Measurements from ENCODE around the gene ADAMTS8. TPM values are rescaled to one million over a fixed set of nuclear protein-coding genes. Genes with fewer than 3 reads are reported as not detected.

ADAMTS8 gene
- polyA plus RNA-seq, 1 experiment: 17.6 TPM

DNA sequence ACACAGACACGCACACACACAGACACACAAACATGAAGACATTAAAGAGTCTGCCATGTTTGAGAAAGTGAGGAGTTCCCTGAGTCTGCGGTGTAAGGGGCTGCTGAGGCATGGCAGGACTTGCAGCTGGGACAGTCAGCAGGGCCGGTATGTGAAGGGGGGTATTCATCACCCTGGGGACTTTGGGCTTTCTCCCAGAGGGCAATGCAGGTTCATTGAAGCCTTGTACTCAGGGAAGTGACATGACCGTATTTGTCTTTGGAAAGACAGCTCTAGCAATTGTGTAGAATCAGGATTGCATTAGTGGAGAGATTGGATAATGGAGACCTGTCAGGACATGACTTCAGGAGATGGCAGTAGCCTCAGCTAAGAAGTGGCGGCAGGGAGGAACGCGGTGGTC lies 9.4 kb upstream of the ADAMTS8 start:
- Histone ChIP-seq H3K27ac (ENCODE audit: low read depth, low read length) (no peak overlapping the region), H3K27me3 (ENCODE audit: control insufficient read depth, insufficient read depth, low read length) (no peaks in the 10 kb centered on the region), H3K4me3 (ENCODE audit: low read depth, low read length) (no peak overlapping the region), H3K9me3 (ENCODE audit: control insufficient read depth, insufficient read depth, low read length) (peaks cover 11% of the 10 kb centered on the region; the same call in 1 of the 2 replicates)
- TF ChIP-seq, protein P1, sequence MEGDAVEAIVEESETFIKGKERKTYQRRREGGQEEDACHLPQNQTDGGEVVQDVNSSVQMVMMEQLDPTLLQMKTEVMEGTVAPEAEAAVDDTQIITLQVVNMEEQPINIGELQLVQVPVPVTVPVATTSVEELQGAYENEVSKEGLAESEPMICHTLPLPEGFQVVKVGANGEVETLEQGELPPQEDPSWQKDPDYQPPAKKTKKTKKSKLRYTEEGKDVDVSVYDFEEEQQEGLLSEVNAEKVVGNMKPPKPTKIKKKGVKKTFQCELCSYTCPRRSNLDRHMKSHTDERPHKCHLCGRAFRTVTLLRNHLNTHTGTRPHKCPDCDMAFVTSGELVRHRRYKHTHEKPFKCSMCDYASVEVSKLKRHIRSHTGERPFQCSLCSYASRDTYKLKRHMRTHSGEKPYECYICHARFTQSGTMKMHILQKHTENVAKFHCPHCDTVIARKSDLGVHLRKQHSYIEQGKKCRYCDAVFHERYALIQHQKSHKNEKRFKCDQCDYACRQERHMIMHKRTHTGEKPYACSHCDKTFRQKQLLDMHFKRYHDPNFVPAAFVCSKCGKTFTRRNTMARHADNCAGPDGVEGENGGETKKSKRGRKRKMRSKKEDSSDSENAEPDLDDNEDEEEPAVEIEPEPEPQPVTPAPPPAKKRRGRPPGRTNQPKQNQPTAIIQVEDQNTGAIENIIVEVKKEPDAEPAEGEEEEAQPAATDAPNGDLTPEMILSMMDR (IDR thresholded peaks at IDR 0.05; ENCODE audit: low read depth, low read length): no peak
- CTCF ChIA-PET: interaction anchor here (1.2 to 8.5 kb wide), 3 partner anchors 390 to 422 kb away, joined by 3 to 331 read pairs (median 11); no protein-coding TSS in a partner anchor
- POLR2A ChIA-PET: no interaction called here
- no peak for DNase-seq (ENCODE audit: low read depth, low spot score)

DNA sequence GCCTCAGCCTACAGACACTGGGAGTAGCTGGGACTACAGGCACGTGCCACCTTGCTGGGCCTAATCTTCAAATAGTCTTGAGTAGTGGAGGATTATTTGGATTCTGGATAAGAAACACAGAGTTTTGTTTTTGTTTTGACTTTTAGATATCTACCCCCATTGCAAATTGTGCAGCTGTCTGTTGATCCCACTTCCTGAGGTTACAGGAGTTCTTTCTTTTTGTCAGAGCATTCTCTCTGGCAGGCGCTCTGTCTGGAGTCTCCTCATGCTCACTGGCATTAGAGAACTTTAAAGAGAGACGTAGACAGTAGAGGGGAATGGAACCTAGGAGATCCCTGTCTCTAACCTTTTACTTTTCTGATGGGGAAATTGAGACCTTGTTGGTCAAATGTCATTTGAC lies 7.8 kb upstream of the ADAMTS8 start:
- no peak for DNase-seq (ENCODE audit: low read depth, low spot score)
- POLR2A ChIA-PET: no interaction called here
- Histone ChIP-seq H3K9me3 (ENCODE audit: control insufficient read depth, insufficient read depth, low read length) (peaks cover 6% of the 10 kb centered on the region; the same call in 1 of the 2 replicates), H3K27me3 (ENCODE audit: control insufficient read depth, insufficient read depth, low read length) (no peaks in the 10 kb centered on the region), H3K4me3 (ENCODE audit: low read depth, low read length) (no peak overlapping the region), H3K27ac (ENCODE audit: low read depth, low read length) (no peak overlapping the region)
- CTCF ChIA-PET: interaction anchor here (0.8 to 8.5 kb wide), 4 partner anchors 392 to 458 kb away, joined by 4 to 331 read pairs (median 89); no protein-coding TSS in a partner anchor
- TF ChIP-seq, protein P1 (IDR thresholded peaks at IDR 0.05; ENCODE audit: low read depth, low read length): no peak

DNA sequence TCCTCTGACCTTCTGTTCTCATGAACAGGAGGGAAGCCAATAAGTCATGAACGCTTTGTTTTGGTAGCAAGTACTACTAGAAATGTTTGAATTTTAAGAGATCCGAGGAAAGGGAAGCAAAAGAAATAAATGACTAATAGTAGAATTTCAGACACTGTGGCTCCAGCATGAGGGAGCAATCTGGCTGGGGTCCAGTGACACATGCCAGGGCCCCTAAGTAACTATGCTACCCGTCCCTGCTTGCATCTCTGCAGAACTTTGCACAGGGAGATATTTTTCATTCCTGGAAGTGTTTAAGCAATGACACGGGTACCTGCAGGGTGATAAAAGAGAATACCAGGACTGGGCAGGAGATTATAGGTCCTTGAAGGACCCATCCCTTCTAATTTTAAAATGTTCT lies 7.3 kb upstream of the ADAMTS8 start:
- ChIA-PET CTCF (interaction anchor here (0.6 to 8.5 kb wide), 33 partner anchors 9 to 497 kb away, joined by 3 to 331 read pairs (median 5); partner anchors contain the start of gene ADAMTS15), POLR2A (no interaction called here)
- H3K9me3 ChIP-seq (ENCODE audit: control insufficient read depth, insufficient read depth, low read length): peaks cover 1% of the 10 kb centered on the region; the same call in 1 of the 2 replicates
- H3K27me3 ChIP-seq (ENCODE audit: control insufficient read depth, insufficient read depth, low read length): peaks cover 4% of the 10 kb centered on the region
- H3K27ac ChIP-seq (ENCODE audit: low read depth, low read length): no peak overlapping the region
- TF ChIP-seq, protein P1 (IDR thresholded peaks at IDR 0.05; ENCODE audit: low read depth, low read length): no peak
- DNase-seq (ENCODE audit: low read depth, low spot score): no peak
- H3K4me3 ChIP-seq (ENCODE audit: low read depth, low read length): no peak overlapping the region

DNA sequence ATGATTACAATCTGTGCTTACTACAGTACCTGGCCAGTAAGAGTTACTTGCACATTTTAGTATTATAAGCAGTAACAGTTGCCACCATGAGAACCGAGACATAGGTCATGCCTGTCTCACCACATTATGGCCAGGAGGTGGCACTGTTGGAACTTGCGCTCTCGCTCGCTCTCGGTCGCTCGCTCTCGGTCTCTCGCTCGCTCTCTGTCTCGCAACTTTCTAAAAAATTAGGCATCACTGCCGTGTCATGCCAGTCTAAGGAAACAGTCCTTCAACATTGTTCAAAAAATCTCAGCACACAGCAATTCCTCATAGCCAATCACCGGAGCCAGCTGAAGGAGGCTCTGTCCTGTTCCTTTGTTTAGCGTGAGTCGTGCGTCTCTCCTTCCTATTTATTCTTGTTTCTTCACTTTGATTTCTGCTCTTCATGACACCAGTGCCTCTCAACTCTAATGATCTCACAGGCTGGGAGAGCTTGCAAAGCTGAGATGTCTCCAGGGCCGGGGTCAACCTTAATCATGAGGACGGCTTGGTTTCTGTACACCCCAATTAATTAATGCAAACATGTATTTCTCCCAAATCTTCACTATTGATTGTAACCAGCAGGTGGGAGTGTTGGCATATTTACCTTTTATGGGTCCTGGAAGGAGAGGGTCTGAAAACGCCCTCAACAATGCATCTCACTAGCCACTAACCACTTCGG lies 6.3 kb upstream of the ADAMTS8 start:
- POLR2A ChIA-PET: interaction anchor here (0.5 to 1.7 kb wide), 3 partner anchors 384 to 482 kb away, joined by 4 to 7 read pairs (median 4); partner anchors contain the start of gene SNX19

More for the DNA sequence above, 6.3 kb upstream of the ADAMTS8 start:
- TF ChIP-seq, protein P1 (IDR thresholded peaks at IDR 0.05; ENCODE audit: low read depth, low read length): peak; percentile 90
- H3K27me3 ChIP-seq (ENCODE audit: control insufficient read depth, insufficient read depth, low read length): peaks cover 14% of the 10 kb centered on the region
- no peak for DNase-seq (ENCODE audit: low read depth, low spot score)
- no peaks in the 10 kb centered on the region for H3K9me3 ChIP-seq (ENCODE audit: control insufficient read depth, insufficient read depth, low read length)
- CTCF ChIA-PET: interaction anchor here (0.6 to 8.5 kb wide), 56 partner anchors 8 to 498 kb away, joined by 3 to 331 read pairs (median 4); partner anchors contain the start of genes ADAMTS15 and SNX19
- H3K27ac ChIP-seq (ENCODE audit: low read depth, low read length): peak overlapping the region; percentile 49
- peak overlapping the region; percentile 65 for H3K4me3 ChIP-seq (ENCODE audit: low read depth, low read length)
